Activated effector memory CD4-positive, alpha-beta T cell treated with anti-CD3 and anti-CD28 coated beads, Interleukin-2, amount 50 U/mL, for 16 hours (primary cell): Measurements from ENCODE around the gene SRMS.

Source experiments
- DNase-seq: peaks from one replicate; pipeline ENCODE4 v3.0.0-alpha.2; 2020

Gene SRMS

GRCh38 chr20:63565021-63565698 is 17.6 kb upstream of the SRMS start:
- DNase-seq = no peak

- no peak for DNase-seq
Measured at GRCh38 chr20:63564036-63564810, 16.7 kb upstream of the SRMS start.

- no peak for DNase-seq
Measured at GRCh38 chr20:63563225-63563935, 15.8 kb upstream of the SRMS start.

GRCh38 chr20:63562461-63563224 is 15.1 kb upstream of the SRMS start:
- DNase-seq = no peak

- no peak for DNase-seq
Measured at GRCh38 chr20:63561624-63562396, 14.3 kb upstream of the SRMS start.

- DNase-seq = no peak
Measured at GRCh38 chr20:63560856-63561609, 13.5 kb upstream of the SRMS start.

GRCh38 chr20:63560333-63560805 is 12.8 kb upstream of the SRMS start:
- no peak for DNase-seq

GRCh38 chr20:63559485-63560332 is 12.2 kb upstream of the SRMS start:
- DNase-seq = peak; percentile 78

- no peak for DNase-seq
Measured at GRCh38 chr20:63558804-63559484, 11.4 kb upstream of the SRMS start.

GRCh38 chr20:63557481-63557891 is 9.9 kb upstream of the SRMS start:
- DNase-seq = no peak

GRCh38 chr20:63556873-63557478 is 9.4 kb upstream of the SRMS start:
- no peak for DNase-seq

GRCh38 chr20:63555661-63556381 is 8.3 kb upstream of the SRMS start:
- DNase-seq = no peak

GRCh38 chr20:63554361-63555278 is 7.1 kb upstream of the SRMS start:
- no peak for DNase-seq

GRCh38 chr20:63553933-63554290 is 6.4 kb upstream of the SRMS start, which contains the start of gene FNDC11:
TSS of gene FNDC11 (plus strand) at chr20:63554159. CDS start at chr20:63555664, 1,505 bp downstream.
- peak; percentile 84 for DNase-seq

GRCh38 chr20:63553251-63553932 is 5.8 kb upstream of the SRMS start:
- peak; percentile 96 for DNase-seq

GRCh38 chr20:63552481-63553249 is 5.1 kb upstream of the SRMS start:
- DNase-seq = peak; percentile 81
